HepG2 (cell line): Measurements from ENCODE around the gene CRIM1. TPM values are rescaled to one million over a fixed set of nuclear protein-coding genes. Genes with fewer than 3 reads are reported as not detected.

Experiments used
- CEBPB ChIP-seq: IDR thresholded peaks from 2 replicates; pipeline ENCODE4 v1.6.1; 2011; ENCODE audit warnings: low read depth, low read length, improper control_type of control experiment, borderline replicate concordance
- IKZF5 ChIP-seq: IDR thresholded peaks from 2 replicates; pipeline ENCODE4 v1.6.1; 2018; ENCODE audit warnings: missing genetic modification reagents, mild to moderate bottlenecking, missing compliant biosample characterization
- PAX8 ChIP-seq: sonication (generic); formaldehyde crosslinking; IDR thresholded peaks from 2 replicates; pipeline ENCODE4 v1.8.0; 2022; ENCODE audit warnings: mild to moderate bottlenecking, missing genetic modification reagents, borderline replicate concordance
- PBX2 ChIP-seq: IDR thresholded peaks from 2 replicates; pipeline ENCODE4 v1.6.1; 2016; ENCODE audit warnings: control low read depth
- RBFOX2 ChIP-seq: fragments of 200-400 bp; formaldehyde crosslinking; IDR thresholded peaks from 2 replicates; pipeline ENCODE4 v1.6.1; 2017; ENCODE audit warnings: low read depth, mild to moderate bottlenecking, low read length
- REL ChIP-seq: sonication (generic); formaldehyde crosslinking; conservative IDR thresholded peaks from 2 replicates; pipeline ENCODE4 v1.8.0; 2022; ENCODE audit warnings: mild to moderate bottlenecking, missing genetic modification reagents, moderate library complexity
- SP5 ChIP-seq: IDR thresholded peaks from 2 replicates; pipeline ENCODE4 v1.6.1; 2016; ENCODE audit warnings: low read depth, borderline replicate concordance
- TCF7 ChIP-seq: sonication (generic); IDR thresholded peaks from 2 replicates; pipeline ENCODE4 v1.6.1; 2016; ENCODE audit warnings: antibody characterized with exemption, low read depth
- TIGD3 ChIP-seq: sonication (generic); formaldehyde crosslinking; IDR thresholded peaks from 2 replicates; pipeline ENCODE4 v1.5.1; 2020; ENCODE audit warnings: mild to moderate bottlenecking, missing genetic modification reagents, borderline replicate concordance
- U2AF1 ChIP-seq: fragments of 200-400 bp; formaldehyde crosslinking; optimal IDR thresholded peaks from 2 replicates; pipeline ENCODE3; 2017; ENCODE audit warnings: mild to moderate bottlenecking, low read depth, low read length
- ZBTB37 ChIP-seq: sonication (generic); formaldehyde crosslinking; IDR thresholded peaks from 2 replicates; pipeline ENCODE4 v1.4.0; 2020; ENCODE audit warnings: mild to moderate bottlenecking, missing genetic modification reagents
- ZEB1 ChIP-seq: IDR thresholded peaks from 2 replicates; pipeline ENCODE4 v1.6.1; 2012; ENCODE audit warnings: mild to moderate bottlenecking, low read depth, inconsistent platforms; ENCODE audit not compliant: insufficient replicate concordance
- ZNF17 ChIP-seq: sonication (generic); formaldehyde crosslinking; IDR thresholded peaks from 2 replicates; pipeline ENCODE4 v1.5.0; 2020; ENCODE audit warnings: mild to moderate bottlenecking, missing genetic modification reagents
- ZNF205 ChIP-seq: IDR thresholded peaks from 2 replicates; pipeline ENCODE4 v1.6.1; 2018; ENCODE audit warnings: missing biosample characterization, missing genetic modification reagents
- ZNF652 ChIP-seq: IDR thresholded peaks from 2 replicates; pipeline ENCODE4 v1.6.1; 2016; ENCODE audit warnings: low read depth, borderline replicate concordance
- ZNF772 ChIP-seq: sonication (generic); formaldehyde crosslinking; IDR thresholded peaks from 2 replicates; pipeline ENCODE4 v1.5.0; 2020; ENCODE audit warnings: mild to moderate bottlenecking, missing genetic modification reagents
- polyA plus RNA-seq, 8 experiments: library from polyadenylated mRNA; depleted of rRNA in 3 of 8; stranded (reverse) in 7 of 8; unstranded in 1 of 8; fragments of >200 nt; fragmentation: Illumina TruSeq in 4 of 8; extraction: Trizol in 4 of 8; gene quantifications; 2 replicates each; pipeline versions ENCODE4 v1.2.1 to v1.2.3, GENCODE V29; 2011 to 2016; ENCODE audit warnings: low read depth in 4 of 8, missing spikeins in 1 of 8, mixed read lengths in 1 of 8; ENCODE audit not compliant: insufficient read depth in 1 of 8
- total RNA-seq, 5 experiments: library from RNA; depleted of rRNA; stranded (reverse); fragments of >200 nt; fragmentation: Illumina TruSeq; extraction: Trizol; gene quantifications; 2 replicates each; pipeline ENCODE4 v1.2.3, GENCODE V29; 2016; ENCODE audit warnings: low read depth in 1 of 5
- TF ChIP-seq, protein P1 (sequence below): sonication (generic); formaldehyde crosslinking; IDR thresholded peaks from 2 replicates; pipeline ENCODE4 v1.5.0; 2020; ENCODE audit warnings: mild to moderate bottlenecking, missing genetic modification reagents
- TF ChIP-seq, protein P2 (sequence below): sonication (generic); formaldehyde crosslinking; IDR thresholded peaks from 2 replicates; pipeline ENCODE4 v1.4.0; 2020; ENCODE audit warnings: missing genetic modification reagents, mild to moderate bottlenecking, borderline replicate concordance
- TF ChIP-seq, protein P3 (sequence below): sonication (generic); IDR thresholded peaks from 2 replicates; pipeline ENCODE4 v1.6.1; 2016; ENCODE audit warnings: low read depth, borderline replicate concordance

Gene CRIM1
- total and polyA plus RNA-seq, 2 of the 13 experiments (the other 11 are each of a cell fraction or from before 2014, with no cell fraction given): 39.1 to 69.9 TPM

GRCh38 chr2:36502081-36502480 lies 146.5 kb downstream of the CRIM1 start (continued):
- TF ChIP-seq, protein P1, sequence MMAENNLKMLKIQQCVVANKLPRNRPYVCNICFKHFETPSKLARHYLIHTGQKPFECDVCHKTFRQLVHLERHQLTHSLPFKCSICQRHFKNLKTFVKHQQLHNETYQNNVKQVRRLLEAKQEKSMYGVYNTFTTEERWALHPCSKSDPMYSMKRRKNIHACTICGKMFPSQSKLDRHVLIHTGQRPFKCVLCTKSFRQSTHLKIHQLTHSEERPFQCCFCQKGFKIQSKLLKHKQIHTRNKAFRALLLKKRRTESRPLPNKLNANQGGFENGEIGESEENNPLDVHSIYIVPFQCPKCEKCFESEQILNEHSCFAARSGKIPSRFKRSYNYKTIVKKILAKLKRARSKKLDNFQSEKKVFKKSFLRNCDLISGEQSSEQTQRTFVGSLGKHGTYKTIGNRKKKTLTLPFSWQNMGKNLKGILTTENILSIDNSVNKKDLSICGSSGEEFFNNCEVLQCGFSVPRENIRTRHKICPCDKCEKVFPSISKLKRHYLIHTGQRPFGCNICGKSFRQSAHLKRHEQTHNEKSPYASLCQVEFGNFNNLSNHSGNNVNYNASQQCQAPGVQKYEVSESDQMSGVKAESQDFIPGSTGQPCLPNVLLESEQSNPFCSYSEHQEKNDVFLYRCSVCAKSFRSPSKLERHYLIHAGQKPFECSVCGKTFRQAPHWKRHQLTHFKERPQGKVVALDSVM (CRISPR knock-in tag): peak; percentile 49; the same call in 1 of the 2 replicates
- TF ChIP-seq PAX8 (CRISPR knock-in tag): no peak
- TF ChIP-seq TIGD3: no peak
- TF ChIP-seq RBFOX2: no peak
- peak; percentile 100 for TF ChIP-seq TCF7
- peak; percentile 68; the same call in 1 of the 2 replicates for TF ChIP-seq ZBTB37 (CRISPR knock-in tag)
- TF ChIP-seq CEBPB: peak; percentile 99
- TF ChIP-seq SP5 (CRISPR knock-in tag): peak; percentile 90
- TF ChIP-seq ZNF772 (CRISPR knock-in tag): peak; percentile 55; the same call in 1 of the 2 replicates
- TF ChIP-seq, protein P2, sequence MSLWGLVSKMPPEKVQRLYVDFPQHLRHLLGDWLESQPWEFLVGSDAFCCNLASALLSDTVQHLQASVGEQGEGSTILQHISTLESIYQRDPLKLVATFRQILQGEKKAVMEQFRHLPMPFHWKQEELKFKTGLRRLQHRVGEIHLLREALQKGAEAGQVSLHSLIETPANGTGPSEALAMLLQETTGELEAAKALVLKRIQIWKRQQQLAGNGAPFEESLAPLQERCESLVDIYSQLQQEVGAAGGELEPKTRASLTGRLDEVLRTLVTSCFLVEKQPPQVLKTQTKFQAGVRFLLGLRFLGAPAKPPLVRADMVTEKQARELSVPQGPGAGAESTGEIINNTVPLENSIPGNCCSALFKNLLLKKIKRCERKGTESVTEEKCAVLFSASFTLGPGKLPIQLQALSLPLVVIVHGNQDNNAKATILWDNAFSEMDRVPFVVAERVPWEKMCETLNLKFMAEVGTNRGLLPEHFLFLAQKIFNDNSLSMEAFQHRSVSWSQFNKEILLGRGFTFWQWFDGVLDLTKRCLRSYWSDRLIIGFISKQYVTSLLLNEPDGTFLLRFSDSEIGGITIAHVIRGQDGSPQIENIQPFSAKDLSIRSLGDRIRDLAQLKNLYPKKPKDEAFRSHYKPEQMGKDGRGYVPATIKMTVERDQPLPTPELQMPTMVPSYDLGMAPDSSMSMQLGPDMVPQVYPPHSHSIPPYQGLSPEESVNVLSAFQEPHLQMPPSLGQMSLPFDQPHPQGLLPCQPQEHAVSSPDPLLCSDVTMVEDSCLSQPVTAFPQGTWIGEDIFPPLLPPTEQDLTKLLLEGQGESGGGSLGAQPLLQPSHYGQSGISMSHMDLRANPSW (CRISPR knock-in tag): no peak
- peak; percentile 93 for TF ChIP-seq ZEB1
- TF ChIP-seq IKZF5 (CRISPR knock-in tag): peak; percentile 86
- TF ChIP-seq ZNF17: no peak
- TF ChIP-seq ZNF652 (CRISPR knock-in tag): 0 out of 2 replicates have a peak, but pooled peaks have one; percentile 25
- TF ChIP-seq ZNF205 (CRISPR knock-in tag): peak; percentile 87; the same call in 1 of the 2 replicates
- peak; percentile 39; the same call in 1 of the 2 replicates for TF ChIP-seq PBX2 (CRISPR knock-in tag)
- no peak for TF ChIP-seq U2AF1
- TF ChIP-seq, protein P3, sequence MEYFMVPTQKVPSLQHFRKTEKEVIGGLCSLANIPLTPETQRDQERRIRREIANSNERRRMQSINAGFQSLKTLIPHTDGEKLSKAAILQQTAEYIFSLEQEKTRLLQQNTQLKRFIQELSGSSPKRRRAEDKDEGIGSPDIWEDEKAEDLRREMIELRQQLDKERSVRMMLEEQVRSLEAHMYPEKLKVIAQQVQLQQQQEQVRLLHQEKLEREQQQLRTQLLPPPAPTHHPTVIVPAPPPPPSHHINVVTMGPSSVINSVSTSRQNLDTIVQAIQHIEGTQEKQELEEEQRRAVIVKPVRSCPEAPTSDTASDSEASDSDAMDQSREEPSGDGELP: peak; percentile 80
- no peak for TF ChIP-seq REL
